Keratinocyte (primary cell): ENCODE measurements around the gene RAE1. TPM values are rescaled to one million over a fixed set of nuclear protein-coding genes. Genes with fewer than 3 reads are reported as not detected.

Experiments used
- DNase-seq: peaks from one replicate; pipeline ENCODE4 v3.0.0-alpha.2; 2011; ENCODE audit warnings: low read depth, missing footprints, low spot score
- FAIRE-seq: peaks from 2 replicates; lab custom pipeline; 2011; peaks lifted over from hg19 to GRCh38; lab: Jason Lieb, UNC
- H2AFZ ChIP-seq: 2 replicates; pipeline ENCODE4 v1.6.0; 2012; ENCODE audit warnings: low read length, control low read depth, inconsistent platforms; ENCODE audit not compliant: control insufficient read depth
- H3K27ac ChIP-seq: 2 replicates; pipeline ENCODE4 v1.5.1; 2011; ENCODE audit warnings: low read length; ENCODE audit not compliant: control insufficient read depth, insufficient read depth
- H3K27me3 ChIP-seq: 3 replicates; pipeline ENCODE4 v1.6.0; 2011; ENCODE audit warnings: low read length; ENCODE audit not compliant: control insufficient read depth, insufficient read depth; ENCODE audit errors: extremely low read depth
- H3K36me3 ChIP-seq, 2 experiments: 2 replicates in 1 of 2; 3 replicates in 1 of 2; pipeline ENCODE4 v1.5.1; 2011; ENCODE audit warnings: low read length in 2 of 2, mild to moderate bottlenecking in 1 of 2; ENCODE audit not compliant: control insufficient read depth in 2 of 2, insufficient read depth in 2 of 2; ENCODE audit errors: extremely low read depth in 1 of 2
- H3K4me1 ChIP-seq: 3 replicates; pipeline ENCODE4 v1.5.1; 2011; ENCODE audit warnings: low read length; ENCODE audit not compliant: control insufficient read depth, insufficient read depth; ENCODE audit errors: extremely low read depth
- H3K4me2 ChIP-seq: 3 replicates; pipeline ENCODE4 v1.6.0; 2011; ENCODE audit warnings: low read depth, low read length; ENCODE audit not compliant: control insufficient read depth, insufficient read depth; ENCODE audit errors: extremely low read depth
- H3K4me3 ChIP-seq, 3 experiments: fragments of 200-600 bp in 1 of 3; sonication (generic) in 1 of 3; 2 replicates in 2 of 3; 3 replicates in 1 of 3; pipeline ENCODE4 v1.5.1; 2011 to 2016; ENCODE audit warnings: low read length in 3 of 3, mild to moderate bottlenecking in 3 of 3, control low read depth in 2 of 3, inconsistent platforms in 1 of 3, low read depth in 1 of 3, mixed read lengths in 1 of 3, mixed run types in 1 of 3, moderate library complexity in 1 of 3; ENCODE audit not compliant: control insufficient read depth in 2 of 3, insufficient read depth in 2 of 3; ENCODE audit errors: extremely low read depth in 1 of 3
- H3K79me2 ChIP-seq: 2 replicates; pipeline ENCODE4 v1.6.0; 2012; ENCODE audit warnings: low read length; ENCODE audit not compliant: control insufficient read depth, insufficient read depth
- H3K9ac ChIP-seq: 3 replicates; pipeline ENCODE4 v1.6.0; 2011; ENCODE audit warnings: low read length; ENCODE audit not compliant: control insufficient read depth, insufficient read depth; ENCODE audit errors: extremely low read depth
- H3K9me1 ChIP-seq: 3 replicates; pipeline ENCODE4 v1.6.0; 2011; ENCODE audit warnings: low read length; ENCODE audit not compliant: control insufficient read depth, insufficient read depth; ENCODE audit errors: extremely low read depth
- H3K9me3 ChIP-seq: 2 replicates; pipeline ENCODE4 v1.5.1; 2012; ENCODE audit warnings: low read depth, low read length; ENCODE audit not compliant: control insufficient read depth
- H4K20me1 ChIP-seq: 3 replicates; pipeline ENCODE4 v1.6.0; 2011; ENCODE audit warnings: low read length; ENCODE audit not compliant: control insufficient read depth, insufficient read depth; ENCODE audit errors: extremely low read depth
- CTCF ChIP-seq, 3 experiments: IDR thresholded peaks in 1 of 3; conservative IDR thresholded peaks in 1 of 3; optimal IDR thresholded peaks in 1 of 3; 2 replicates in 2 of 3; 3 replicates in 1 of 3; pipeline versions ENCODE3 to v1.5.1; 2011; ENCODE audit warnings: low read length in 3 of 3, mild to moderate bottlenecking in 3 of 3, moderate library complexity in 2 of 3, control low read depth in 1 of 3, inconsistent platforms in 1 of 3; ENCODE audit not compliant: insufficient read depth in 2 of 3; ENCODE audit errors: extremely low read depth in 1 of 3
- EZH2 ChIP-seq: IDR thresholded peaks from one replicate; pipeline ENCODE4 v1.6.1; 2012; ENCODE audit warnings: inconsistent platforms, mild to moderate bottlenecking, low read length, moderate library complexity
- dilution Hi-C: fragments of 300-500 bp; cut with MboI; formaldehyde crosslinking; loops from one replicate; pipeline ENCODE4 v1.7.0; 2020; ENCODE audit warnings: low sequenced_read_pairs; ENCODE audit not compliant: extremely low pct_ligation_motif_present
- polyA plus RNA-seq, 5 experiments: library from polyadenylated mRNA; depleted of rRNA in 3 of 5; stranded (reverse) in 3 of 5; stranded (forward) in 1 of 5; unstranded in 1 of 5; fragments of >200 nt; gene quantifications; 1 replicate in 1 of 5; 2 replicates in 3 of 5; 3 replicates in 1 of 5; pipeline versions ENCODE4 v1.2.1 to v1.2.3, GENCODE V29; 2011 to 2012; ENCODE audit warnings: missing spikeins in 2 of 5, low read depth in 1 of 5, low replicate concordance in 1 of 5

Gene RAE1
- polyA plus RNA-seq, 1 donor (not counting 4 experiments of a cell fraction or from before 2014, with no cell fraction given), result 32.4 TPM

GRCh38 chr20:57409316-57409671, 58.2 kb downstream of the RAE1 start:
- Histone ChIP-seq H3K79me2 (no peaks in the 10 kb centered on the region), H3K27ac (no peak overlapping the region), H3K4me1 (no peaks in the 10 kb centered on the region), H3K4me3 (no peak overlapping the region), H3K9me3 (no peaks in the 10 kb centered on the region), H3K9me1 (no peaks in the 10 kb centered on the region), H3K4me2 (no peak overlapping the region), H3K36me3 (peaks cover 0 to 7% of the 10 kb centered on the region in 2 experiments), H4K20me1 (no peaks in the 10 kb centered on the region), H3K27me3 (peaks cover 19% of the 10 kb centered on the region), H2AFZ (no peak overlapping the region), H3K9ac (no peak overlapping the region)
- no peak for DNase-seq
- dilution Hi-C loops, result no loop called here
- FAIRE-seq, result no peak
- TF ChIP-seq CTCF (optimal IDR thresholded peaks at IDR 0.05 in 1 of 3, IDR thresholded peaks at IDR 0.05 in 1 of 3, conservative IDR thresholded peaks at IDR 0.05 in 1 of 3; ENCODE audit: extremely low read depth in 1 of 3, insufficient read depth in 2 of 3, low read length in 3 of 3) (no peak), EZH2 (no peak)

- Histone ChIP-seq H3K27me3 (peaks cover 23% of the 10 kb centered on the region), H3K27ac (no peak overlapping the region), H3K4me3 (no peak overlapping the region), H2AFZ (no peak overlapping the region), H3K9ac (no peak overlapping the region), H3K9me1 (no peaks in the 10 kb centered on the region), H3K79me2 (no peaks in the 10 kb centered on the region), H4K20me1 (no peaks in the 10 kb centered on the region), H3K36me3 (peaks cover 0 to 7% of the 10 kb centered on the region in 2 experiments), H3K9me3 (no peaks in the 10 kb centered on the region), H3K4me2 (no peak overlapping the region), H3K4me1 (no peaks in the 10 kb centered on the region)
- TF ChIP-seq EZH2 (no peak), CTCF (optimal IDR thresholded peaks at IDR 0.05 in 1 of 3, IDR thresholded peaks at IDR 0.05 in 1 of 3, conservative IDR thresholded peaks at IDR 0.05 in 1 of 3; ENCODE audit: extremely low read depth in 1 of 3, insufficient read depth in 2 of 3, low read length in 3 of 3) (no peak)
- dilution Hi-C loops, result no loop called here
- DNase-seq, result no peak
- FAIRE-seq, result no peak
These were observed 58.8 kb downstream of the RAE1 start for GRCh38 chr20:57409672-57410397.
